ENCODE data around the gene TRPM3. TPM values are rescaled to one million over a fixed set of nuclear protein-coding genes. Genes with fewer than 3 reads are reported as not detected.

The TRPM3 gene
- polyA plus RNA-seq, 3 donors, result not detected

- Histone ChIP-seq H3K9me3 (replicated peaks in 1 of 2; ENCODE audit: control insufficient read depth in 1 of 2, insufficient read depth in 1 of 2, low read length in 2 of 2) (no peaks in the 10 kb centered on the region), H3K27ac (ENCODE audit: low read depth in 1 of 2, low read length in 2 of 2) (no peak overlapping the region), H3K79me2 (ENCODE audit: insufficient read depth, low read length) (no peaks in the 10 kb centered on the region), H3K36me3 (replicated peaks in 1 of 2; ENCODE audit: control insufficient read depth in 1 of 2, insufficient read depth in 2 of 2, low read length in 2 of 2) (no peaks in the 10 kb centered on the region), H3K4me3 (replicated peaks in 1 of 3; ENCODE audit: low read depth in 2 of 3, low read length in 3 of 3) (no peak overlapping the region), H3K9ac (ENCODE audit: insufficient read depth, low read length, poor library complexity, severe bottlenecking) (no peak overlapping the region), H3K4me2 (replicated peaks; ENCODE audit: extremely low read depth, low read length, poor library complexity, severe bottlenecking) (no peak overlapping the region), H3K4me1 (ENCODE audit: control insufficient read depth in 1 of 2, insufficient read depth in 2 of 2, low read length in 2 of 2) (peaks cover 0 to 7% of the 10 kb centered on the region in 2 donors), H2AFZ (ENCODE audit: insufficient read depth, low read depth, low read length, poor library complexity, severe bottlenecking) (no peak overlapping the region), H3K27me3 (ENCODE audit: control insufficient read depth in 2 of 2, insufficient read depth in 2 of 2, low read length in 2 of 2) (no peaks in the 10 kb centered on the region), H4K20me1 (ENCODE audit: insufficient read depth, low read length) (no peaks in the 10 kb centered on the region)
- no CpG with 5 or more reads among the region's 1 CpG for WGBS (ENCODE audit: insufficient coverage)
- TF ChIP-seq CTCF (IDR thresholded peaks at IDR 0.05), result no peak
- H3K27me3 Mint-ChIP-seq (ENCODE audit: low read depth in 3 of 3), result peaks cover 2 to 5% (median 3%) of the 10 kb centered on the region in 3 donors
- intact Hi-C loops (cut with micrococcal nuclease), result no loop called here
- H3K4me1 Mint-ChIP-seq, result peaks cover 8% of the 10 kb centered on the region
- H3K4me3 Mint-ChIP-seq, result no peak overlapping the region
- peak in 2 of 3 donors; percentile 5 to 31 for DNase-seq
- H3K36me3 Mint-ChIP-seq, result no peaks in the 10 kb centered on the region
- H3K27ac Mint-ChIP-seq, result no peak overlapping the region
- peaks cover 0 to 1% (median under 1%) of the 10 kb centered on the region in 7 donors for H3K9me3 Mint-ChIP-seq
These were observed 603.4 kb downstream of the TRPM3 start for GRCh38 chr9:70517926-70518610.

- peaks cover 8% of the 10 kb centered on the region for H3K4me1 Mint-ChIP-seq
- H3K27me3 Mint-ChIP-seq (ENCODE audit: low read depth in 3 of 3), result peaks cover 0 to 3% (median 2%) of the 10 kb centered on the region in 3 donors
- H3K9ac ChIP-seq (ENCODE audit: insufficient read depth, low read length, poor library complexity, severe bottlenecking), result no peak overlapping the region
- H3K4me3 ChIP-seq (replicated peaks in 1 of 3; ENCODE audit: low read depth in 2 of 3, low read length in 3 of 3), result no peak overlapping the region
- no peak overlapping the region for H3K27ac ChIP-seq (ENCODE audit: low read depth in 1 of 2, low read length in 2 of 2)
- H3K79me2 ChIP-seq (ENCODE audit: insufficient read depth, low read length), result no peaks in the 10 kb centered on the region
- intact Hi-C loops (cut with micrococcal nuclease), result no loop called here
- TF ChIP-seq CTCF (IDR thresholded peaks at IDR 0.05), result no peak
- H3K4me3 Mint-ChIP-seq, result no peak overlapping the region
- no peaks in the 10 kb centered on the region for H3K36me3 ChIP-seq (replicated peaks in 1 of 2; ENCODE audit: control insufficient read depth in 1 of 2, insufficient read depth in 2 of 2, low read length in 2 of 2)
- DNase-seq, result no peak
- H2AFZ ChIP-seq (ENCODE audit: insufficient read depth, low read depth, low read length, poor library complexity, severe bottlenecking), result no peak overlapping the region
- H3K4me1 ChIP-seq (ENCODE audit: control insufficient read depth in 1 of 2, insufficient read depth in 2 of 2, low read length in 2 of 2), result peaks cover 0 to 7% of the 10 kb centered on the region in 2 donors
- no CpG with 5 or more reads among the region's 2 CpGs for WGBS (ENCODE audit: insufficient coverage)
- H3K4me2 ChIP-seq (replicated peaks; ENCODE audit: extremely low read depth, low read length, poor library complexity, severe bottlenecking), result no peak overlapping the region
- no peaks in the 10 kb centered on the region for H3K9me3 Mint-ChIP-seq
- H3K9me3 ChIP-seq (replicated peaks in 1 of 2; ENCODE audit: control insufficient read depth in 1 of 2, insufficient read depth in 1 of 2, low read length in 2 of 2), result no peaks in the 10 kb centered on the region
- no peaks in the 10 kb centered on the region for H3K27me3 ChIP-seq (ENCODE audit: control insufficient read depth in 2 of 2, insufficient read depth in 2 of 2, low read length in 2 of 2)
- H3K27ac Mint-ChIP-seq, result no peak overlapping the region
- H4K20me1 ChIP-seq (ENCODE audit: insufficient read depth, low read length), result no peaks in the 10 kb centered on the region
- H3K36me3 Mint-ChIP-seq, result no peaks in the 10 kb centered on the region
These were observed 607.1 kb downstream of the TRPM3 start for GRCh38 chr9:70514273-70514672.

All from CD14-positive monocyte (primary cell).